ENCODE data around the gene LRCOL1.
A peak's percentile ranks its signal among the peaks of the same experiment; 100 is the strongest.

Gene LRCOL1

DNA sequence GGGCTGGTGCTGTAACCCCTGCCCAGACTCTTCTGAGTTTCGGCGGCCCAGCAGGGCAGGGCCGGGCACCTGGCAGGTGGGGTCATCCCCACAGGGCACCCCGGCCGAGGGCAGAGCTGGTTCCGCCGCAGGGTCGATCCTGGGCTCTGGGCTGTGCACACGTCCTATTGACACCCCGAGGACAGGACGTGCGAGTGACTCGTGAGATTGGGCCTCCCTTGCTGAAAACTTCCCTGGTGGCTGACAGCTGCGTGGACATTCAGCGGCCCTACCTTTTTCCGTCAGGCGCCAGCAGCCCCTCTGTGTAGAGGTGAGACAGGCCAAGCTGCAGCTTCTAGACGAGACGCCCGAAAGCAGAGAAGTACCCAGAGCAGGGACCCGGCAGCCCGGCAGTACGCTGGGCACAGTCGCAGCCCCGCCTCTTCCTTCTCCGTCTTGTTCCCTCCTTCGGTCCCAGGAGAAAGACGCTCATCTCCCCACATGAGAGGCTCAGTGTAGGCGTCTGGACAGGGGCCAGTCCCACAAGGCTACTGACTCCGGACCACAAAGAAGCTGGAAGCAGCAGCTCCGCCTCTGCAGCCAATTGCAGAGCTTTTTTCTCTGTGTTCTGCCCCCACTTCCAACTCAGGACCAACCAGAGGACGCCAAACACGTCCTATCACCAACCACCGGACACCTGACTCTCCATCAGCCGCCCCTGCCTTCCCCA, at the start of gene LRCOL1:
TSS of gene LRCOL1 (minus strand) at position 532 of the 709 bp plus-strand sequence. CDS start 4,331 bp downstream, outside the sequence.
- peak; percentile 78 for DNase-seq

DNA sequence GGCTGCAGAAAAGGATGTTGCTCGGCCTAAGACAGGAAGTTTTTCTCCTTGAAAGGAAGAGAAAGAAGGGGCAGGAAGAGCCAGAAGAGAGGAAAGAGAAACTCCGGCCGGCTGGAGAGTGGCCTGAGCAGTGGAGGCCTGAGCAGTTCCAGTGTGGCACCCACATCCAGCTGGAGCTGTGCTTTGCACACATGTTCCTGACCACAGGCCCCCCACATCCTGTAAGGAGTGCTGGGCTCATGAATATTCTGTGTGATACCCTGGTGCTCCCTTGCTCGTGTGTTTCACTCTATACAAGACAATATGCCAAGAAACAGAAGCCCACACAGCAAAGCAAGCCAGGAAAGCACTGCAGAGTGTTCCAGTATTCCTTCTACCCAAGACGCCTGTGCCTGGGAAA, 49.7 kb upstream of the LRCOL1 start:
- DNase-seq = no peak

DNA sequence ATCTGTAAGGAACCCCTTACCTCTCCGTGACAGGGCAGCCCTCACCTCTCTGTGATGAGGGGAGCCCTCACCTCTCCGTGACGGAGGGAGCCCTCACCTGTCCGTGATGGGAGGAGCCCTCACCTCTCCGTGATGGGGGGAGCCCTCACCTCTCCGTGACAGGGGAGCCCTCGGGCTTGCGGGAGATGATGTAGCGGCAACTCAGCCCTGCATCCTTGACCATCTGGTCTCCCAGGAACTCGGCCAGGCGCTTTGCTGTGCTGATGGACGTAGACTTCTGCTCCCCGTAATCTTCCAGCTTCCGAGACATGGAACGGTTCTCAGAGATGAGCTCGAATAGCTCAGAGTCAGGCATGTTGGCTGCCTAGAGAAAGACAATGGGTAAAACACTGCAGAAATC, 48.8 kb upstream of the LRCOL1 start:
- no peak for DNase-seq

DNA sequence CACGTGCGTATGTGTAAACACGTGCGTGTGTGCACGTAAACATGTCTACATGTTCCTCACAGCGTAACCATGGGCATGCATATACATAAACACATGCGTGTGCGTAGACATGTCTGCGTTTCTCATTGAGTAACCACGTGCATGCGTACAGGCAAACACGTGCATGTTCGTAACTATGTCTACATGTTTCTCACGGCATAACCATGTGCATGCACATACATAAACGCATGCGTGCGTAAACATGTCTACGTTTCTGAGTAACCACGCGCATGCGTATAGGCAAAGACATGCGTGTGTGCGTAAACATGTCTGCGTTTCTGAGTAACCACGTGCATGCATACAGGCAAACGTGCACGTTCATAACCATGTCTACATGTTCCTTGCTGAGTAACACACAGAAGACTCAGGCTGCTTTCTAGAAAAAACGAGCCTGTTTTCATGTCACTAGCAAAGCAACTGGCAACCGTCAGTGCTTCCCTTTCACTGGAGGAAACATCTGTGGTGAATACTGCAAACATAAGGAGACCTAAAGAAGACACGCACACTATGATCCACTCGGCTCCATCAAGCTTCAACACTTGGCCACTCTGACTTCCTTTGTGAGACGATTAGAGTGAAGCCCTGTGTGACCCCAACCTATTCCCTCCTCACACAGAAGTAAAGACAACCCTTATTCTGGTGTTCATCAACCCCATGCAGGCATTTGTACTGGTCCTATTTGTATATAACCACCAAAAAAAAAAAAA, 47.9 kb upstream of the LRCOL1 start:
- no peak for DNase-seq

DNA sequence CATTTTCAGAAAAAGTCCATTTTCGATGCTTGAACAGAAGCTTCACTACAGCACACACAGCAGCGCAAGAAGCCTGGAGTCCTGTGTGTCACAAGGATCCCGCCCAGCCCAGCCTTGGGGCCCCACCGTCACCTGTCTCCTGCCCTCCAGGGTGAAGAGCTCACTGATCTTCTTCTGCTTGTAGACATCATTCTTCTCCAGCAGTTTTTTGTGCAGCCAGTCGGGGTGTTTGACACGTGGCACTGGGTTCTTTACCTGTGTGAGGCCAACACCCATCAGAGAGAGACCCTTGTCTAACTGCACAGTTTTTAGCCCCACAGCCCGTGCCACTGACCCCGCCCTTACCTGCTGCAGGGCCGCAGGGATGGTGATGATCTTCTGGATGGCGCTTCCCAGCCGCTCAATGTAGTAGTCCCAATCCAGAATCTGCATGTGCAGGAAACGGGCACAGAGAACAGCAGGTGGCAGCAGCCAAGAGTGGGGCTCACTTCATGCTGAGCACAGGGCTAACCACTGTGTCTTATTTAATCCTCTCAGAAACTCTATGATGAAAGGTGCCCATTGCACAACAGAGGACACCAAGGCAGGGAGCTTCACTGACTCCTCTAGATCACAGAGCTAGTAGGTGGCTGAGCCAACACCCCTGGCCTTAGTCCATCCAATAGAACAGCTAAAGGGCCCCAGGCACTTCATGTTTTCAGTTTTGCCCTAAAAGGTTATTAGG, 46.8 kb upstream of the LRCOL1 start:
- DNase-seq = no peak

DNA sequence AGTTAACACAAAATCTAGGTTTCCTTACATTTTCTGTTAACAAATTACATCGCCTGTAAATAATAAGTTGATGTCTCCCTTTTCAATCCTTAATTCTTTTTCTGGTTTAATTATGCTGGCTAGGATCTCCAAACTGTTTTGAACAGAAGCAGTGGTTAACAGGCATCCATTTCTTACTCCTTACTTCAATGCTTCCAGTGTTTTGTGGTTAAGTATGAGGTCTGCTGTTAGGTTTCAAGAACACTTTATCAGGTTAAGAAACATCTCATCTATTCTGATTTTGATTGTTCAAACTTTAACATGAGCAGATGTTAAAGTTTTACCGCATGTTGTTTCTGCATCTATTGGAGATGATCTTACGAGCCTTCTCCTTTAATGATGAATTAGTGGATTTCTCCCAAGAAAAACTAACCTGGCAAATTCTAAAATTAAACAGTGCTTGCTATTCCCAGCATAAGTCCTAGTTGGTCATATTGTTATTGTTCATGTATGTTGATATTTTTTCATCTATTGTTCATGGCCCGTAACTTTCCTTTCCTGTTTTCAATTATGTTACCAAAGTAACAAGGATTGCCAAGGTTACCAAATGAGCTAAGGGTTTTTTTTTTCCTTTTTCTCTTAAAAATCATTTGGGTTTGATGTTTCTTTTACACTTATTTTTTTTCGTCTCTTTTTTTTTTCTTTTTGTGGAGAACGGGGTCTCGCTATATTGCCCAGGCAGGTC, 43.3 kb upstream of the LRCOL1 start:
- no peak for DNase-seq

DNA sequence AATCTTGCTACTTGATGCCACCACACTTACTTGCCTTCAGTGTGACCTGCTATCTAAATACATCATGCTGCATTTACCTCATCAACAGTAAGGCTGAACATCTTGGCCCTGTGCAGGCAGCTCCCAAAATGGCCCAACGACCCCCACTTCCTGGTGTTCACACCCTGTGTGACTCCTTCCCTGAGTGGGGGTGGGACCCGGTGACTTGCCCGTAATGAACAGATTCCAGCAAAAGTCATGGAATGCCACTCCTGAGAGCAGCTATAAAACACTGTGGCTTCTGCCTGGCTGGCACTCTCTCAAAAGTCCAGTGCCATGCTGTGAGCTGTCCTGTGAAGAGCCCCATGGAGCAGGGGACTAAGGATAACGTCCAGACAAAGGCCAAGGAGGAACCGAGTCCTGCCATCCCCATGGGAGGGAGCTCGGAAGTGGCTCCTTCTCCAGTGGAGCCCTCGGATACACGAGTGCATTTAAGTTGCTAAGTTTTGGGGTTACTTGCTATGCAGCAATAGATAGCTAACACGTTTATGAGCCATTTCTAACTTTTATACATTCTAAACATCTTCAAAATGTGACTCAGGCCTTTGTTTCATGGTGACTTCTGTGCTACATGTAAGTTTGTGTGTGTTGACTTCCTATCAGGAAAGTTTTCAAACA, 41.2 kb upstream of the LRCOL1 start:
- no peak for DNase-seq

DNA sequence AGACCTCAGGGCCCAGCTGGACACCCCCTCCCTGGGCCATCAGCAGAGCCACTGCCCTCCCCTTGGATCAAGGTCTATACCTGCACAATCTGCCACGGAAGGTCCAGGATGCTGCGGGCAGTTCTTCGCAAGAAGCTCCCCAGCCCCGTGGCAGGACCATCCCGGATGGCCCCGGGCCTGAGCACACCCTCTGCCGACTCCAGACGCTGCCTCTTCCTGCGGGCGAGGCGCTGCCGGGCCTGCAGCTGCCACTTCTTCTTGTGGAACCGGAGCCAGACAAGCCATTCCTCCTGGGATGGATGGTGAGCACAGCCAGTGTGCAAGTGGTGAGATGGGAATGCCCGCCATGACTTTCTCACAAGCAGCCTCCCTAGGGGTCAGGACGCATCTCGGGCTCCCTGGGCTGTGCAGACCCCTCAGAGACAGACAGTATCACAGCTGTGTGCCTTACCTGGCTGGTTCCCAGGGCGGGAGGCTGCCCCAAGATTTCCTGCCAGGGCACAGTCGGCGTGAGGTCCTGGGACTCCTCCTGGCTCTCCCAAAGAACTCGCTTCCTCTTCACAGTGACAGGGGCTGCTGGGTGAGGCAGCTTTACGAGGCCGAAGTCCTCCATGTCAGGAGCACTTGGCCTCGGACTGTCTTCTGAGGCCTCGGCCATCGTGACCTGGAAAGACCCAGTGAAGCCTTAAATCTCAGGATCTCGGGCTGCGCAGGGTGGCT, 39.0 kb upstream of the LRCOL1 start:
- no peak for DNase-seq

DNA sequence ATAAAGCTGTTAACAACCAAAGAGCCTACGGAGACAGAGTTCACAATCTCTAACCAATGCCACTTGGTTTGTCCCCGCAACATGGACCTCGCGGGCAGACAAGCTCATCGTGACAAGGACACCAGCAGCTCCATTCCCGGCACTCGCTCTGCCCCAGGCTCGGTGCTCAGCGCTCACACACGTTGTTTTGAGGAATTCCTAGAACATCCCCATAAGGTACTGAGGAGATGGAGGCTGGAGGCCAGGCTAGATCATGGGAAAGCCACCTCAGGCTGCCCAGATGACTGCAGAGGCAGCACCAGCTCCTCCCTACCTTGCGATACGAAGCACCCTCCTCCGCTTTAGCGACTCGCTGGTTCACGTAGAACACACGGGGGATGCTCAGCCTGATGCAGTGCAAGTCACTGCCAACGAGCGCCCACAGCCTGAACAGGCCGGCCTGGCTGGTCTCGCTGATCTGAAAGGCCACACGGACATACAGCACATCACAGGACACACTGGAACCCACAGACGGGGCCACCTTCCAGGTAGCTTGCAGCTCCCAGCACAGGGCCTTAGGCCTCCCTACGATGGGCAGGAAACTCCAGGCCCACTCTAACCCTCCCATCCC, 38.3 kb upstream of the LRCOL1 start:
- DNase-seq = no peak

DNA sequence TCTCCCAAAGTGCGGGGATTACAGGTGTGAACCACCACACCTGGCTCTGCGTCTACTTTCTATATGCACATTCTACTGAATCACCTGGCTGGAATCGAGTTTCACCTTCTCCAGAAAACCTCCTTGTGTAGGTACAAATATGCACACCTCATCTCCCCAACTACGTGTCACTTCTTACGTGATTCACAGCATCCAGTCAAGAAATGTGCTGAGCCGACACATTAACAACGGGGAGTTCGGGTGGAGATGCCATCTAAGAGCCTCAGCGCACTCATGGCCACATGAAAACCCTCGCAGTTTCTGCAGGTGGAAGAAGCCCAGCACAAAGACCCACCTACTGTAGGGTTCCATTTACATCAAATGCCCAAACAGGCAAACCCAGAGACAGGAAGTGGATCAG, 37.5 kb upstream of the LRCOL1 start:
- no peak for DNase-seq

DNA sequence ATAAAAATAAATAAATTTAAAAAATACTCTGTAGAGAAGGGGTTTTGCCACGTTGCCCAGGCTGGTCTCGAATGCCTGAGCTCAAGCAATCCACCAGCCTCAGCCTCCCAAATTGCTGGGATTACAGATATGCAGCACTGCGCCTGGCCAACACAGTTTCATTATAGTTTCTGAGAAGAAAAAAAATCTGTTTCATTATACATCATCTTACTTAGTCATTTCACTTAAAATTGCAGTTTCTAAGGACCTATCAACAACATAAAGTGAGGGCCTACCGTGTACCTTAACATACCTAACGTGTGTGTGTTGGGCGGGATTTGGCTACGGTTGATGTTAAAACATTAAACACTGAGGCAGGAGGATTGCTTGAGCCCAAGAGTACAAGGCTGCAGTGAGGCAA, 36.5 kb upstream of the LRCOL1 start:
- DNase-seq = no peak

DNA sequence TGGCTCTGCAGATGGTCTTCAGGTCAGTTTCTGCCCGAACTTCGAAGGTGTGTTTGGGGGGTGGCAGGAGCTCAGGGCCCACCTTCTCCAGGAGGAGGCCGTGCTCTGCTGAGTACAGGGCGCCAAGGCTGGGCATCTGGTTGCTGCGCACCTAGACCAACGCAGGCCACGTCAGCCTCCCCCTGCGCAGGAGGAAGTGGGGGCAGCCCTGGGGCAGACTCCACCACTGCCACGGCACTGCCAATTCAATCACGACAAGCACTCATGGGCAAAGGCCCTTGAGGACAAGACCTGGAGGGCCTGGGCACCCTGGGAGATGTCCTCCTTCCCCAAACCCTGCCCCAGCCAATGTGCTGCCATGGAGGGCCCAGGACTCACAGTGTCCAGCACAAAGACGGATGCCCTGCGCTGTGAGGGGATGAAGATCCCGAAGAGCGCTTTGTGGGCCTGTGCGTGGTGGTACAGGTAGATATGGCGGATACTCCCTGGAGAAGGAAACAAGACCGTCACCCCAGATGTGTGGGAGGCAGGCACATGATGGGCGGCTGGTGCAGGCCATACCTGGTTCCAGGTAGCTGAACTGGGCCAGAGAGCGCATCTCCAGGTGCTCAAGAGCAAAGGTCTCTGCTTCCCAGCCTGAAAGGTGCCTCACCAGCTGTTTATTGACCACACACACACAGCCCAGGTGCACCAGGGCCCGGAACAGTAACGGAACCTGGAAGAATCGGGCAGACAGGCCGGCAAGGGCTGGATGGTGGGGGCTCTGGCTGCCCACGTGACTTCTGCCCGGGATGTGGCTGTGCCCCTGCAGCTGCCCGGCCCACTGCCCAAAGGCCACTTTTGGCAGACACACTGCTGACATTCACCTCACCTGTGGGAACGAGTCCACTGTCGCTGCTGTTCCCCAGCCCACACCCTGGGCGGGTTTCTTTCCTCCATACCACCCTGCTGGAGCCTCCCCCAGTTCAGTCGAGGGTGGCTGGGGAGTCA, 32.8 kb upstream of the LRCOL1 start:
- no peak for DNase-seq

DNA sequence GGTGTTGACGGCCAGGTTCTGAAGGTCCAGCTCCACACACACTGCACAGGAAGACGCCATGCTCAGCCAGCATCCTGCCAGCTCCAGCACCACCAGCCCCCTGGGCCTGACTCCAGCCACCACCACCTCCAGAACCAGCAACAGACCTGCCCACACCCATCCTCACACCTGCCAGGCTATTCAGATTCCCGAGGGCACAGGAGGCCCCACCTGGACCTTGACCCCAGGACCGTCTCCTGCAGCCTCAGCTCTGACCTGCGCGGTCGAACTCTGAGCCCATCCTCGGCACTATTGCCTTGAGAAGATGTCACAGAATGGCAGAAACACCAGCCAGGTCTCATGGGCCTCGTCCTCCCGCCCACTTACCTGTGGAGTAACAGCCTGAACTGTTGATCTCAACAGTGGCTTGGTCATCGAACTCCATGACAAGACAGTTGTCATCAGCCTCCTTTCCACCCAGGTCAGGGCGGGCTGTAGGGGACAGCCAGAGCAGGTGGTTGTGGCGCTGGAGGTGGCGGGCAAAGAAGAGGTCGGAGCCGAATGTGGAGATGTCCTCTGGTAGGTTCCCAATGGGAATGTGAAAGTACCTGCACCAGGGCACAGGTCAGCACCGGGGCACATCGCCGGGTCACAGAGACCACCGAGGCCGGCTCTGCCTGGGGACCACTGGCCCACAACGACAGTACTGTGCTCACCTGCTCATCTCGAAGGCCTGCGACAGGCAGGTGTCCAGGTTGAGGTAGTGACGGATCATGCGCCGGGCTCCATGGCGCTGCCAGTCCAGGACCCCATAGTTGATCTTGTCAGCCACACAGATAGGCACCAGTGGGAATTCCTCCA, 31.6 kb upstream of the LRCOL1 start:
- DNase-seq = no peak

DNA sequence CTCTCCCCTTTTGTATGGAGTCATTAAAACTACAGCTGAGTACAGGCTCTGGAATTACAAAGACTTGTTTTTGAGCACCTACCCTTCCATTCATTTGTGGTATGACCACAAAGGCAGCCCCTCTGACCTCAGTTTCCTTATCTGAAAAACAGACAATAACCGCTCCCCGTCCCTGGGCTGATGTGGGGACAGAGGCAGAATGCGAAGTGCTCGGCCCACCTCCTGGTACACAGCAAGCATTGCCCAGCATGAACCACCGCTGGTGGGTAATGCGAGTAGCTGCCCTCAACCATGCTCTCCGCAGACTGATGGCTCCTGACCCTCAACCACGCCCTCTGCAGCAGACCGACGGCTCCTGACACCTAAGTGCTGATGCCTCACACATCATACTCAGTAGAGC, 30.6 kb upstream of the LRCOL1 start:
- DNase-seq = no peak

DNA sequence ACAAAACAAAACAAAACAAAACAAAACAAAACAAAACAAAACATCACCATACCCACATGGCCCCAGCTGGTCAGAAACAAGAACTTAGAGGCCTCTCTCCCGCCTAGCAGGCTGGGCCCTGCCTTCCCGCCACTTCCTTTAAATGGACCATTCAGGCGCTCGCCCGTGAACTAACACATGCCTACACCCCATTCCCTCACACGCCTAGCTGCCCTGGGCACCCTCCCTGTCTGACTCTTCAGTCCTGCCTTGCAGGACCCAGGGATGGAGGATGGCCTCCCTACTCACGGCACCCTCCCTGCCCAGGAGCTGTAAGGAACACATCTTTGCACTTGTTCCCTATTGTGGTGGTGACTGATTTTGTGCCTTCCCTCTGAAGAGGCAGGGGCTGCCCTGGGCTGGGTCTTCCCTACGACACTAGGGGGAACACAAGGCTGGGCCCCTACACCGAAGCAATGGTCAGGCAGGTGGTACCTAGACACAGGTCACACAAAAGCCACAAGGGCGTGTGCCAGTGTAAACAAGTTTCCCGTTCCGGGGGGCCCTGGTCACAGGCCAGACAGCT, 29.7 kb upstream of the LRCOL1 start:
- DNase-seq = no peak

DNA sequence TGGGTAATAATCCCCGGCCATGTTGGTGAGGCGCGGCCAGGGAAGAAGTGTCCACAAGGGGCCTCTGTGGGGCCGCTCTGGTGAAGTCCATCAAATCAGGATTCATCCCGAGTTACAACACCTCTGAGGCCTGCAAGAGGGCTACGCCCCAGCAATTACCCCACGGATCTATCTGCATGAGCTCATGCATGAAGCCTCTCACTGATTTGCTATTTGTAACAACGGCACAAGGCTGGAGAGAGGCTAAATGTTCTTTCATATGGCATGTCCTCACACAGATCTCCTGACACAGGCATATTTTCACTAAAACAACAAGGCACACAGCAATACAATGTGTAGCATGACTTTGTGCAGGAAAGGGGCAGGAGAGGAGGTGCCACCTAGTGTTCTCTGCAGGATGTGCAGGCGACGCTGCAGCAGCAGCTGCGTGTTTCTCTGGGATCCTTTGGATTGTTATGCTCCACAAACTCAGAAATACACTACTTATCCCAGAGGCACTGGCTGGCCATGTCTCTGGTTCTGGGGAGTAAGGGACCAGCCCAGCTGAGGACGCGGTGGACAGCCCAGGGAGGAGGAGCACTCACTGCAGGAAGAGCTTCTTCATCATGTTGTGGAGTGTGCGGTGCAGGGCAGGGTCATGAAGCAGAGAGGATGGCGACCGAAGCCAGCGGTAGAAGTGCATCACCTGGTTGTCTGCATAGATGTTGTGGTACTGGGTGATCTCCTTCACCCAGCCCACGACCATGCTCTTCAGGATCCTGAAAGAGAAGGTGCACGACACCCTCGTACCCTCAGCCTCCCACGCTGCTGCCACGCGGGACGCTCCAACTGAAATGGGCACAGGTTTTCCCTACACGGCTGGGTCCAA, 28.4 kb upstream of the LRCOL1 start:
- peak; percentile 27 for DNase-seq

DNA sequence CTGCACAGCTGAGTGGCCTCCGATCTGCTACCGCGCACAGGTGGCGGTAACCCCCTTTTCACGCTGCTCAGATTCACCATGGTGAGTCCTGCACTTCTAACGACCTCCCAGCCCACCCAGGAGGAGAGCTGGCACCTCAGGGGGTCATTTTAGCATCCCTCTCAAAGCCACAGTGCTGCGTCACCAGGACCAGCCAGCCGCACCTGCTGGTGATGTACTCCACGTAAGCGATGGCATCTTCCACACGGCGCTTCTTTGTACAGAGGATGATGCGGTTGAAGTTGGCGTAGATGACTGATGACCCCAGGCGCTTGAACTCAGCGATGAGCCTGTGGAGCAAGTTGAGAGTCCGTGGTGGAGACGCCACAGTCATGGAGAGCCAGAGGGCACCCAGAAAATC, 27.4 kb upstream of the LRCOL1 start:
- no peak for DNase-seq
